ENCODE results near the gene DNAH7. TPM values are rescaled to one million over a fixed set of nuclear protein-coding genes. Genes with fewer than 3 reads are reported as not detected.

Gene DNAH7
- total and polyA plus RNA-seq, 2 of the 13 experiments (the other 11 are each of a cell fraction or from before 2014, with no cell fraction given), result 0.09 TPM; not detected in 1

DNA sequence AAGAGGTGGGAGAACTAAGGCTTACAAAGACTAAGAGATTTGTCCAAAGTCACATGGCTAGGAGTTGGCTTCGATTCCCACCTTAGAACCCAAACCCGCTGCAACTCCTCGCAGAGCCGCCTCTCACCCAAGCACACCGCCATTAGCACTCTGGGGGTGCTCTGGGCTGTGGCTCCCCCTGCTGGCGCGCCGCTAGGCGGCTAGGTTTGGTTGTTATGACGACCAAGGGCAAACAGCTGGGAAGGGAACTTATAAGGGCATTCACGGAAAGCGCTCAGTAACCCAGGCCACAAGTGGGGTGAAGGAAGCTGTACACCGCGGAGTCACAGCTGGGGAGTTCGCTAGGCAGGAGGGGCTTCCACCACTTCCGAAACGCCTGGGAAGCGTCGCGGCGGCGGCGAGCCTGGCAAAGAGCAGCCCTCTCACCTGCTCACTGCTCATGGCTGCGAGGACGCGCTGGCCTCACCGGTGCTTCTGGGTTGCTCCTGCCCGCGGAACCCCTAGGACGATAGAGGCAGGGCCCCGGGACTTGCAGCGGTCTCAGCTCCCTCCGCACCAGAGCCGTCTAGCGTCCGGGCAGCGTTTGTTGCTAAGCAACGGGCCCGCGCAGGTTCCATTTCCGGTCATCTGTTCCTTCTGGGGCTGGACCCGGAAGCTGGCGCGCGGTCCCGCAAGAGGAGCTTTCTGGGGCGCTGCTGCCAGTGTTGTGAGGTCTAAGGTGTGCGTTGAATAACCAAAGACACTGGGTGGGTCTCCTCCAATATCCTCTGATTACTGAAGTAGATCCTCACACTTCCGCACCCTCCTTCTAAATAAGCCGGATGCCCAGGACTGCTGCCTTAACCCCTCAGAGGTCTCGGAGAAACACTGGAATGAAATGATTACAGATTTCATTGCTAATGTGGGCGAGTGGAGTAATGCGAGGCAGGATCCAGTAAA is at the start of gene DNAH7 (continued):
- TF ChIP-seq, protein P1, sequence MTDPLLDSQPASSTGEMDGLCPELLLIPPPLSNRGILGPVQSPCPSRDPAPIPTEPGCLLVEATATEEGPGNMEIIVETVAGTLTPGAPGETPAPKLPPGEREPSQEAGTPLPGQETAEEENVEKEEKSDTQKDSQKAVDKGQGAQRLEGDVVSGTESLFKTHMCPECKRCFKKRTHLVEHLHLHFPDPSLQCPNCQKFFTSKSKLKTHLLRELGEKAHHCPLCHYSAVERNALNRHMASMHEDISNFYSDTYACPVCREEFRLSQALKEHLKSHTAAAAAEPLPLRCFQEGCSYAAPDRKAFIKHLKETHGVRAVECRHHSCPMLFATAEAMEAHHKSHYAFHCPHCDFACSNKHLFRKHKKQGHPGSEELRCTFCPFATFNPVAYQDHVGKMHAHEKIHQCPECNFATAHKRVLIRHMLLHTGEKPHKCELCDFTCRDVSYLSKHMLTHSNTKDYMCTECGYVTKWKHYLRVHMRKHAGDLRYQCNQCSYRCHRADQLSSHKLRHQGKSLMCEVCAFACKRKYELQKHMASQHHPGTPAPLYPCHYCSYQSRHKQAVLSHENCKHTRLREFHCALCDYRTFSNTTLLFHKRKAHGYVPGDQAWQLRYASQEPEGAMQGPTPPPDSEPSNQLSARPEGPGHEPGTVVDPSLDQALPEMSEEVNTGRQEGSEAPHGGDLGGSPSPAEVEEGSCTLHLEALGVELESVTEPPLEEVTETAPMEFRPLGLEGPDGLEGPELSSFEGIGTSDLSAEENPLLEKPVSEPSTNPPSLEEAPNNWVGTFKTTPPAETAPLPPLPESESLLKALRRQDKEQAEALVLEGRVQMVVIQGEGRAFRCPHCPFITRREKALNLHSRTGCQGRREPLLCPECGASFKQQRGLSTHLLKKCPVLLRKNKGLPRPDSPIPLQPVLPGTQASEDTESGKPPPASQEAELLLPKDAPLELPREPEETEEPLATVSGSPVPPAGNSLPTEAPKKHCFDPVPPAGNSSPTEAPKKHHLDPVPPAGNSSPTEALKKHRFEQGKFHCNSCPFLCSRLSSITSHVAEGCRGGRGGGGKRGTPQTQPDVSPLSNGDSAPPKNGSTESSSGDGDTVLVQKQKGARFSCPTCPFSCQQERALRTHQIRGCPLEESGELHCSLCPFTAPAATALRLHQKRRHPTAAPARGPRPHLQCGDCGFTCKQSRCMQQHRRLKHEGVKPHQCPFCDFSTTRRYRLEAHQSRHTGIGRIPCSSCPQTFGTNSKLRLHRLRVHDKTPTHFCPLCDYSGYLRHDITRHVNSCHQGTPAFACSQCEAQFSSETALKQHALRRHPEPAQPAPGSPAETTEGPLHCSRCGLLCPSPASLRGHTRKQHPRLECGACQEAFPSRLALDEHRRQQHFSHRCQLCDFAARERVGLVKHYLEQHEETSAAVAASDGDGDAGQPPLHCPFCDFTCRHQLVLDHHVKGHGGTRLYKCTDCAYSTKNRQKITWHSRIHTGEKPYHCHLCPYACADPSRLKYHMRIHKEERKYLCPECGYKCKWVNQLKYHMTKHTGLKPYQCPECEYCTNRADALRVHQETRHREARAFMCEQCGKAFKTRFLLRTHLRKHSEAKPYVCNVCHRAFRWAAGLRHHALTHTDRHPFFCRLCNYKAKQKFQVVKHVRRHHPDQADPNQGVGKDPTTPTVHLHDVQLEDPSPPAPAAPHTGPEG (CRISPR knock-in tag; IDR thresholded peaks at IDR 0.05), result no peak
- peak; percentile 64; the same call in 1 of the 2 replicates for TF ChIP-seq KDM3A (CRISPR knock-in tag; IDR thresholded peaks at IDR 0.05; ENCODE audit: low read depth)
- TF ChIP-seq, protein P2, sequence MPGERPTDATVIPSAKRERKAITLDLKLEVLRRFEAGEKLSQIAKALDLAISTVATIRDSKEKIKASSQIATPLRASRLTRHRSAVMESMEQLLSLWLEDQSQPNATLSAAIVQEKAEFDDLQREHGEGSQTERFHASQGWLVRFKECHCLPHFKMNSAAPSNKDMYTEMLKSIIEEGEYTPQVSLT (CRISPR knock-in tag; IDR thresholded peaks at IDR 0.05; ENCODE audit: borderline replicate concordance, low read depth), result no peak
- no peak for TF ChIP-seq HNRNPH1 (optimal IDR thresholded peaks at IDR 0.05; ENCODE audit: low read depth, low read length)
- no peak for TF ChIP-seq RARG (CRISPR knock-in tag; IDR thresholded peaks at IDR 0.05; ENCODE audit: low read depth)
- TF ChIP-seq KLF6 (CRISPR knock-in tag; IDR thresholded peaks at IDR 0.05), result no peak
- TF ChIP-seq ZNF432 (CRISPR knock-in tag; IDR thresholded peaks at IDR 0.05; ENCODE audit: borderline replicate concordance), result no peak
- peak; percentile 71; the same call in 1 of the 2 replicates for TF ChIP-seq ZNF124 (CRISPR knock-in tag; IDR thresholded peaks at IDR 0.05)
- peak; percentile 25; the same call in 1 of the 2 replicates for TF ChIP-seq GLI4 (CRISPR knock-in tag; IDR thresholded peaks at IDR 0.05; ENCODE audit: borderline replicate concordance)
- peak; percentile 68; the same call in 1 of the 2 replicates for TF ChIP-seq KMT2A (CRISPR knock-in tag; IDR thresholded peaks at IDR 0.05)
- TF ChIP-seq HMG20B (CRISPR knock-in tag; conservative IDR thresholded peaks at IDR 0.05), result peak; percentile 54; the same call in 1 of the 2 replicates
- TF ChIP-seq, protein P3, sequence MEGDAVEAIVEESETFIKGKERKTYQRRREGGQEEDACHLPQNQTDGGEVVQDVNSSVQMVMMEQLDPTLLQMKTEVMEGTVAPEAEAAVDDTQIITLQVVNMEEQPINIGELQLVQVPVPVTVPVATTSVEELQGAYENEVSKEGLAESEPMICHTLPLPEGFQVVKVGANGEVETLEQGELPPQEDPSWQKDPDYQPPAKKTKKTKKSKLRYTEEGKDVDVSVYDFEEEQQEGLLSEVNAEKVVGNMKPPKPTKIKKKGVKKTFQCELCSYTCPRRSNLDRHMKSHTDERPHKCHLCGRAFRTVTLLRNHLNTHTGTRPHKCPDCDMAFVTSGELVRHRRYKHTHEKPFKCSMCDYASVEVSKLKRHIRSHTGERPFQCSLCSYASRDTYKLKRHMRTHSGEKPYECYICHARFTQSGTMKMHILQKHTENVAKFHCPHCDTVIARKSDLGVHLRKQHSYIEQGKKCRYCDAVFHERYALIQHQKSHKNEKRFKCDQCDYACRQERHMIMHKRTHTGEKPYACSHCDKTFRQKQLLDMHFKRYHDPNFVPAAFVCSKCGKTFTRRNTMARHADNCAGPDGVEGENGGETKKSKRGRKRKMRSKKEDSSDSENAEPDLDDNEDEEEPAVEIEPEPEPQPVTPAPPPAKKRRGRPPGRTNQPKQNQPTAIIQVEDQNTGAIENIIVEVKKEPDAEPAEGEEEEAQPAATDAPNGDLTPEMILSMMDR (CRISPR knock-in tag; IDR thresholded peaks at IDR 0.05), result peak; percentile 98
- TF ChIP-seq ZNF343 (CRISPR knock-in tag; IDR thresholded peaks at IDR 0.05), result peak; percentile 61; the same call in 1 of the 2 replicates
- TF ChIP-seq, protein P4, sequence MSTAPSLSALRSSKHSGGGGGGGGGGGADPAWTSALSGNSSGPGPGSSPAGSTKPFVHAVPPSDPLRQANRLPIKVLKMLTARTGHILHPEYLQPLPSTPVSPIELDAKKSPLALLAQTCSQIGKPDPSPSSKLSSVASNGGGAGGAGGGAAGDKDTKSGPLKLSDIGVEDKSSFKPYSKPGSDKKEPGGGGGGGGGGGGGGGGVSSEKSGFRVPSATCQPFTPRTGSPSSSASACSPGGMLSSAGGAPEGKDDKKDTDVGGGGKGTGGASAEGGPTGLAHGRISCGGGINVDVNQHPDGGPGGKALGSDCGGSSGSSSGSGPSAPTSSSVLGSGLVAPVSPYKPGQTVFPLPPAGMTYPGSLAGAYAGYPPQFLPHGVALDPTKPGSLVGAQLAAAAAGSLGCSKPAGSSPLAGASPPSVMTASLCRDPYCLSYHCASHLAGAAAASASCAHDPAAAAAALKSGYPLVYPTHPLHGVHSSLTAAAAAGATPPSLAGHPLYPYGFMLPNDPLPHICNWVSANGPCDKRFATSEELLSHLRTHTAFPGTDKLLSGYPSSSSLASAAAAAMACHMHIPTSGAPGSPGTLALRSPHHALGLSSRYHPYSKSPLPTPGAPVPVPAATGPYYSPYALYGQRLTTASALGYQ (CRISPR knock-in tag; IDR thresholded peaks at IDR 0.05), result peak; percentile 15; the same call in 1 of the 2 replicates
- TF ChIP-seq, protein P5, sequence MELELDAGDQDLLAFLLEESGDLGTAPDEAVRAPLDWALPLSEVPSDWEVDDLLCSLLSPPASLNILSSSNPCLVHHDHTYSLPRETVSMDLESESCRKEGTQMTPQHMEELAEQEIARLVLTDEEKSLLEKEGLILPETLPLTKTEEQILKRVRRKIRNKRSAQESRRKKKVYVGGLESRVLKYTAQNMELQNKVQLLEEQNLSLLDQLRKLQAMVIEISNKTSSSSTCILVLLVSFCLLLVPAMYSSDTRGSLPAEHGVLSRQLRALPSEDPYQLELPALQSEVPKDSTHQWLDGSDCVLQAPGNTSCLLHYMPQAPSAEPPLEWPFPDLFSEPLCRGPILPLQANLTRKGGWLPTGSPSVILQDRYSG (CRISPR knock-in tag; IDR thresholded peaks at IDR 0.05), result no peak

All from HepG2 (cell line).